ENCODE measurements around the gene PIK3R6. TPM values are rescaled to one million over a fixed set of nuclear protein-coding genes. Genes with fewer than 3 reads are reported as not detected.

PIK3R6 gene
- total and polyA plus RNA-seq, 2 of the 13 experiments (the other 11 are each of a cell fraction or from before 2014, with no cell fraction given), result not detected

DNA sequence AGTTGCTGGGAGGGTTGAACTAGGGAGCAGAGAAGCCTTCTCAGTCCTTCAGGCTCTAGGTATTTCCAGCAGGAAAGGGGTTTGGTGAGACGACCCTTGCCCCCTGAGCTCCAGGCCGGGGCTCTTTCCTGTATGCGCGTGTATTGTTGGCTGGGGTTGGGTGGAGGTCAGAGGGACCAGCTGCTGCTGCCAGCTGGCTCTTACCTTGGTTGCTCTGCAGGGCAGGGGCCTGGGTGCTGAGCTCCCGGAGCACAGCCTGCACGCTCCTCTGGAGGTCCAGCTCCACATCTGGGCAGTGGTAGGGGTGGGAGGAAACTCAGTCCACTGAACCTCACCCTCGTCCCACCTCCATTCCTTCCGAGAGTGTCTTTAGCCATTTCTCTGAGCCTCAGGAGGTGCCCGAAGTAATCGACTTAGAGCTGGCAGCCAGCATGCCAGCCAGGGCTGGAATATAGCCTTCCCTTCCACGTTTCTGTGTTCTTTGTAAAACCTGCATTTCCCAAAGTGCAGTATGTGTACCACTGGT lies 28.0 kb downstream of the PIK3R6 start (continued):
- TF ChIP-seq TRAFD1 (CRISPR knock-in tag; IDR thresholded peaks at IDR 0.05; ENCODE audit: borderline replicate concordance) (no peak), ASH2L (IDR thresholded peaks at IDR 0.05; ENCODE audit: insufficient read length, low read depth, low read length) (no peak), ZFP90 (CRISPR knock-in tag; IDR thresholded peaks at IDR 0.05; ENCODE audit: borderline replicate concordance) (no peak), SNRNP70 (IDR thresholded peaks at IDR 0.05; ENCODE audit: low read depth, low read length) (no peak), SP5 (CRISPR knock-in tag; IDR thresholded peaks at IDR 0.05; ENCODE audit: borderline replicate concordance, low read depth) (no peak), ZNF34 (CRISPR knock-in tag; IDR thresholded peaks at IDR 0.05; ENCODE audit: borderline replicate concordance) (no peak)

GRCh38 chr17:8838551-8839095 lies 28.9 kb downstream of the PIK3R6 start:
- CTCF ChIA-PET (ENCODE audit: low intra/inter-chr PET ratio, low total read pairs), result no interaction called here
- POLR2A ChIA-PET, result no interaction called here
- ATAC-seq (no peak), DNase-seq (ENCODE audit: low spot score) (no peak), FAIRE-seq (no peak)
- no peaks in the 10 kb centered on the region for H3K36me3 ChIP-seq (replicated peaks in 1 of 2; ENCODE audit: control insufficient read depth in 1 of 2, insufficient read depth in 2 of 2, low read length in 2 of 2)
- H3K9ac ChIP-seq (ENCODE audit: insufficient read depth, low read depth, low read length), result no peak overlapping the region
- no TSS peak for BruUV-seq (replicated peaks)
- H3K79me2 ChIP-seq (ENCODE audit: insufficient read depth, low read length), result no peaks in the 10 kb centered on the region
- no peak overlapping the region for H3K27ac ChIP-seq (ENCODE audit: extremely low read length, insufficient read depth, low read length)
- no peaks in the 10 kb centered on the region for H3K9me3 ChIP-seq (ENCODE audit: low read length)
- in situ Hi-C loops (cut with HindIII; ENCODE audit: extremely low pct_ligation_motif_present, low pct_unique_long_range_greater_than_20kb) (no loop called here), intact Hi-C loops (cut with micrococcal nuclease; ENCODE audit: unreplicated experiment) (no loop called here)
- H3K4me3 ChIP-seq (replicated peaks in 1 of 3; ENCODE audit: insufficient read depth in 1 of 3, low read depth in 2 of 3, low read length in 3 of 3), result no peak overlapping the region
- H4K20me1 ChIP-seq (ENCODE audit: insufficient read depth, low read length), result no peaks in the 10 kb centered on the region
- H3K27me3 ChIP-seq (ENCODE audit: control insufficient read depth in 1 of 2, insufficient read depth in 2 of 2, low read length in 2 of 2), result peaks cover 3 to 11% of the 10 kb centered on the region in 2 experiments; a peak in 4 of 5 replicates
- no peak overlapping the region for H3K4me2 ChIP-seq (ENCODE audit: low read depth, low read length)
- 63% methylated on average over 5 of the region's 12 CpGs for WGBS (ENCODE audit: low lambda C conversion rate)
- no peak overlapping the region for H2AFZ ChIP-seq (ENCODE audit: low read length)
- no peaks in the 10 kb centered on the region for H3K4me1 ChIP-seq (ENCODE audit: insufficient read depth, low read length)
- TF ChIP-seq FOXM1 (CRISPR knock-in tag; IDR thresholded peaks at IDR 0.05), result no peak
- no peak for TF ChIP-seq HOMEZ (CRISPR knock-in tag; IDR thresholded peaks at IDR 0.05; ENCODE audit: low read depth)
- TF ChIP-seq, protein P1, sequence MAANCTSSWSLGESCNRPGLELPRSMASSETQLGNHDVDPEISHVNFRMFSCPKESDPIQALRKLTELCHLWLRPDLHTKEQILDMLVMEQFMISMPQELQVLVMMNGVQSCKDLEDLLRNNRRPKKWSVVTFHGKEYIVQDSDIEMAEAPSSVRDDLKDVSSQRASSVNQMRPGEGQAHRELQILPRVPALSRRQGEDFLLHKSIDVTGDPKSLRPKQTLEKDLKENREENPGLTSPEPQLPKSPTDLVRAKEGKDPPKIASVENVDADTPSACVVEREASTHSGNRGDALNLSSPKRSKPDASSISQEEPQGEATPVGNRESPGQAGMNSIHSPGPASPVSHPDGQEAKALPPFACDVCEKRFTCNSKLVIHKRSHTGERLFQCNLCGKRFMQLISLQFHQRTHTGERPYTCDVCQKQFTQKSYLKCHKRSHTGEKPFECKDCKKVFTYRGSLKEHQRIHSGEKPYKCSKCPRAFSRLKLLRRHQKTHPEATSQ (CRISPR knock-in tag; IDR thresholded peaks at IDR 0.05; ENCODE audit: borderline replicate concordance), result no peak
- no peak for TF ChIP-seq ZNF326 (CRISPR knock-in tag; IDR thresholded peaks at IDR 0.05; ENCODE audit: borderline replicate concordance)
- TF ChIP-seq KDM1A (CRISPR knock-in tag; IDR thresholded peaks at IDR 0.05), result no peak
- TF ChIP-seq ZZZ3 (CRISPR knock-in tag; IDR thresholded peaks at IDR 0.05; ENCODE audit: borderline replicate concordance), result no peak
- TF ChIP-seq ZNF773 (CRISPR knock-in tag; IDR thresholded peaks at IDR 0.05; ENCODE audit: borderline replicate concordance), result no peak
- no peak for TF ChIP-seq ZNF891 (CRISPR knock-in tag; IDR thresholded peaks at IDR 0.05)
- TF ChIP-seq BORCS8-MEF2B (CRISPR knock-in tag; IDR thresholded peaks at IDR 0.05), result no peak
- TF ChIP-seq MIER3 (CRISPR knock-in tag; IDR thresholded peaks at IDR 0.05; ENCODE audit: borderline replicate concordance), result no peak
- no peak for TF ChIP-seq ELF1 (CRISPR knock-in tag; IDR thresholded peaks at IDR 0.05)
- TF ChIP-seq NR1H2 (CRISPR knock-in tag; IDR thresholded peaks at IDR 0.05; ENCODE audit: borderline replicate concordance, low read depth), result no peak
- no peak for TF ChIP-seq JUNB (CRISPR knock-in tag; IDR thresholded peaks at IDR 0.05; ENCODE audit: borderline replicate concordance)
- TF ChIP-seq POLR2AphosphoS2 (IDR thresholded peaks at IDR 0.05; ENCODE audit: low read depth, low read length), result no peak

Data from HepG2 (cell line).